Measurements from ENCODE around the gene NR6A1.

The NR6A1 gene

GRCh38 chr9:124527781-124528180 is 243.3 kb downstream of the NR6A1 start:
- no peak for DNase-seq (ENCODE audit: low read depth in 2 of 2)

- DNase-seq (ENCODE audit: low read depth in 2 of 2) = no peak
Measured at GRCh38 chr9:124526174-124526573, 244.9 kb downstream of the NR6A1 start.

- DNase-seq (ENCODE audit: low read depth in 2 of 2) = no peak
Measured at GRCh38 chr9:124522121-124523098, 248.7 kb downstream of the NR6A1 start.

GRCh38 chr9:124521142-124521541 is 250.0 kb downstream of the NR6A1 start:
- DNase-seq (ENCODE audit: low read depth in 2 of 2) = no peak

GRCh38 chr9:124520206-124520596 is 250.9 kb downstream of the NR6A1 start:
- no peak for DNase-seq (ENCODE audit: low read depth in 2 of 2)

GRCh38 chr9:124518116-124518515 is 253.0 kb downstream of the NR6A1 start:
- no peak for DNase-seq (ENCODE audit: low read depth in 2 of 2)

GRCh38 chr9:124517600-124517999 is 253.5 kb downstream of the NR6A1 start:
- DNase-seq (ENCODE audit: low read depth in 2 of 2) = no peak

GRCh38 chr9:124514874-124515273 is 256.2 kb downstream of the NR6A1 start:
- DNase-seq (ENCODE audit: low read depth in 2 of 2) = no peak

- DNase-seq (ENCODE audit: low read depth in 2 of 2) = no peak
Measured at GRCh38 chr9:124514125-124514524, 257.0 kb downstream of the NR6A1 start.

GRCh38 chr9:124513376-124513994 is 257.6 kb downstream of the NR6A1 start:
- no peak for DNase-seq (ENCODE audit: low read depth in 2 of 2)

GRCh38 chr9:124512806-124513204 is 258.3 kb downstream of the NR6A1 start:
- DNase-seq (ENCODE audit: low read depth in 2 of 2) = no peak

- DNase-seq (ENCODE audit: low read depth in 2 of 2) = no peak
Measured at GRCh38 chr9:124511891-124512805, 259.0 kb downstream of the NR6A1 start.

GRCh38 chr9:124511426-124511840 is 259.7 kb downstream of the NR6A1 start:
- no peak for DNase-seq (ENCODE audit: low read depth in 2 of 2)

- DNase-seq (ENCODE audit: low read depth in 2 of 2) = no peak
Measured at GRCh38 chr9:124510650-124511425, 260.3 kb downstream of the NR6A1 start.

- no peak for DNase-seq (ENCODE audit: low read depth in 2 of 2)
Measured at GRCh38 chr9:124507880-124508423, 263.2 kb downstream of the NR6A1 start.

- DNase-seq (ENCODE audit: low read depth in 2 of 2) = no peak
Measured at GRCh38 chr9:124506931-124507879, 263.9 kb downstream of the NR6A1 start, which contains the start of gene NR5A1. Gene NR5A1 (minus strand): TSS chr9:124507399. CDS start chr9:124503395, 4,004 bp downstream.

- no peak for DNase-seq (ENCODE audit: low read depth in 2 of 2)
Measured at GRCh38 chr9:124506433-124506832, 264.7 kb downstream of the NR6A1 start.

GRCh38 chr9:124505901-124506346 is 265.2 kb downstream of the NR6A1 start:
- no peak for DNase-seq (ENCODE audit: low read depth in 2 of 2)
